Measurements from ENCODE around the gene VSTM2L.

- TF ChIP-seq CTCF (IDR thresholded peaks at IDR 0.05; ENCODE audit: low read depth, low read length), result no peak
- TF ChIP-seq EZH2phosphoT487 (IDR thresholded peaks at IDR 0.05; ENCODE audit: low read depth), result no peak
These were observed 40.1 kb downstream of the VSTM2L start for GRCh38 chr20:37943033-37943432.

Measured in OCI-LY3 (cell line).